K562 (cell line): ENCODE measurements around the gene SEPTIN8. TPM values are rescaled to one million over a fixed set of nuclear protein-coding genes. Genes with fewer than 3 reads are reported as not detected.

Source experiments
- ATAC-seq: fragments of 200-7000 bp; cut with Tn5 transposase; 3 replicates; pipeline ENCODE4 v1.9.1; 2020; ENCODE audit warnings: moderate library complexity
- BruUV-seq: library from RNA; stranded (reverse); fragments of 400-500 nt; replicated peaks from 2 replicates; lab custom pipeline; 2021; lab: Mats Ljungman, UMichigan
- CTCF ChIA-PET: fragments of 300-600 bp; formaldehyde crosslinking; extraction: SDS; loops from one replicate; lab custom pipeline; 2021; ENCODE audit warnings: low intra/inter-chr PET ratio; lab: Yijun Ruan, JAX
- POLR2A ChIA-PET: fragments of 300-600, 350-650 bp; sonication (Branson Sonifier 250); formaldehyde crosslinking; extraction: SDS; loops from one replicate; lab custom pipeline; 2021; ENCODE audit warnings: antibody characterized with exemption, inconsistent platforms; lab: Yijun Ruan, JAX
- DNase-seq, 4 experiments: peaks; one replicate each; pipeline versions ENCODE4 v3.0.0 to v3.0.0-alpha.2; 2011 to 2018; ENCODE audit warnings: low spot score in 3 of 4, mixed read lengths in 3 of 4; ENCODE audit errors: extremely low read depth in 1 of 4
- FAIRE-seq: peaks from 2 replicates; lab custom pipeline; 2011; peaks lifted over from hg19 to GRCh38; lab: Jason Lieb, UNC
- H2AFZ ChIP-seq: 2 replicates; pipeline ENCODE4 v1.6.0; 2011; ENCODE audit warnings: low read depth, low read length, control low read depth, inconsistent platforms
- H3K27ac ChIP-seq: fragments of 200-600 bp; 3 replicates; pipeline ENCODE4 v1.8.0; 2011; ENCODE audit warnings: low read depth, mild to moderate bottlenecking, control low read depth, inconsistent platforms, low read length, moderate library complexity, mixed read lengths; ENCODE audit errors: extremely low read depth
- H3K27me3 ChIP-seq, 2 experiments: fragments of 300-600 bp in 1 of 2; 2 replicates in 1 of 2; 3 replicates in 1 of 2; pipeline versions ENCODE4 v1.6.0 to v1.8.0; 2011; ENCODE audit warnings: inconsistent platforms in 2 of 2, low read length in 2 of 2, mild to moderate bottlenecking in 1 of 2, mixed read lengths in 1 of 2, moderate library complexity in 1 of 2; ENCODE audit not compliant: control insufficient read depth in 2 of 2, insufficient read depth in 2 of 2
- H3K36me3 ChIP-seq: fragments of 300-600 bp; 3 replicates; pipeline ENCODE4 v1.8.0; 2011; ENCODE audit warnings: mild to moderate bottlenecking, low read length, inconsistent platforms; ENCODE audit not compliant: control insufficient read depth, insufficient read depth
- H3K4me1 ChIP-seq, 2 experiments: fragments of 200-600 bp in 1 of 2; replicated peaks in 1 of 2; 2 replicates in 1 of 2; 3 replicates in 1 of 2; pipeline versions ENCODE4 v1.5.1 to v1.8.0; 2011; ENCODE audit warnings: inconsistent platforms in 2 of 2, low read length in 2 of 2, mild to moderate bottlenecking in 1 of 2, mixed read lengths in 1 of 2, moderate library complexity in 1 of 2; ENCODE audit not compliant: control insufficient read depth in 2 of 2, insufficient read depth in 2 of 2
- H3K4me2 ChIP-seq: 2 replicates; pipeline ENCODE4 v1.6.1; 2011; ENCODE audit warnings: low read length, control low read depth, inconsistent platforms, mixed read lengths; ENCODE audit not compliant: insufficient read depth
- H3K4me3 ChIP-seq: fragments of 200-600 bp; sonication (generic), shearing (Covaris generic); 2 replicates; pipeline ENCODE4 v1.5.1; 2016; ENCODE audit warnings: control low read depth, inconsistent platforms
- H3K79me2 ChIP-seq: fragments of 200-600 bp; 3 replicates; pipeline ENCODE4 v1.8.0; 2011; ENCODE audit warnings: low read length, inconsistent platforms; ENCODE audit not compliant: control insufficient read depth, insufficient read depth
- H3K9ac ChIP-seq, 2 experiments: 2 replicates each; pipeline versions ENCODE4 v1.6.0 to v1.6.1; 2011; ENCODE audit warnings: low read depth in 2 of 2, low read length in 2 of 2, control low read depth in 1 of 2, inconsistent platforms in 1 of 2, mild to moderate bottlenecking in 1 of 2, mixed read lengths in 1 of 2; ENCODE audit not compliant: insufficient read depth in 1 of 2
- H3K9me1 ChIP-seq: one replicate; pipeline ENCODE4 v1.6.0; 2011; ENCODE audit warnings: inconsistent platforms, mild to moderate bottlenecking, low read length, moderate library complexity; ENCODE audit not compliant: control insufficient read depth, insufficient read depth
- H3K9me3 ChIP-seq: replicated peaks from 2 replicates; pipeline ENCODE4 v1.5.1; 2011; ENCODE audit warnings: low read depth, low read length, inconsistent platforms; ENCODE audit not compliant: control insufficient read depth, insufficient read depth
- H4K20me1 ChIP-seq: replicated peaks from 2 replicates; pipeline ENCODE4 v1.6.1; 2011; ENCODE audit warnings: low read length, inconsistent platforms, mixed read lengths; ENCODE audit not compliant: control insufficient read depth, insufficient read depth
- YY1 ChIP-seq, 3 experiments: IDR thresholded peaks; 2 replicates each; pipeline ENCODE4 v1.6.1; 2011; ENCODE audit warnings: low read length in 2 of 3, mild to moderate bottlenecking in 2 of 3, moderate library complexity in 2 of 3, borderline replicate concordance in 1 of 3, control low read depth in 1 of 3, low read depth in 1 of 3; ENCODE audit not compliant: insufficient read depth in 3 of 3, insufficient replicate concordance in 2 of 3, control insufficient read depth in 1 of 3, insufficient read length in 1 of 3; ENCODE audit errors: extremely low read depth in 1 of 3
- WGBS: fragments of 100-300 bp; shearing (Covaris generic); methylation state at CpG from one replicate; pipeline ENCODE4 v1.1.6; 2016; ENCODE audit warnings: low coverage, mixed read lengths; ENCODE audit not compliant: insufficient coverage; ENCODE audit errors: missing lambda C conversion rate; 5-methylcytosine and 5-hydroxymethylcytosine counted together
- in situ Hi-C: fragments of 300-500 bp; cut with MboI; formaldehyde crosslinking; loops from 4 replicates; pipeline ENCODE4 v1.15.0; 2018; ENCODE audit warnings: inconsistent platforms, mixed read lengths
- intact Hi-C: fragments of 100-400 bp; cut with micrococcal nuclease; formaldehyde crosslinking; loops from 2 replicates; pipeline ENCODE4 v1.14.2; 2022
- polyA plus RNA-seq, 8 experiments: library from polyadenylated mRNA; depleted of rRNA in 4 of 8; stranded (reverse) in 5 of 8; unstranded in 3 of 8; fragments of >200 nt; fragmentation: Nextera tagmentation in 2 of 8; fragmentation: Illumina TruSeq in 1 of 8; extraction: Ambion mirVana in 2 of 8; extraction: Trizol in 1 of 8; gene quantifications; 2 replicates each; pipeline versions ENCODE4 v1.2.1 to v1.2.3, GENCODE V29; 2011 to 2014; ENCODE audit warnings: inconsistent platforms in 1 of 8, missing spikeins in 1 of 8
- total RNA-seq, 7 experiments: library from RNA; depleted of rRNA in 6 of 7; stranded (reverse); fragments of >200 nt in 6 of 7; fragmentation: Illumina TruSeq in 2 of 7; extraction: Trizol in 2 of 7; gene quantifications; 2 replicates each; pipeline versions ENCODE4 v1.2.1 to v1.2.3, GENCODE V29; 2011 to 2021; ENCODE audit warnings: low replicate concordance in 1 of 7
- TF ChIP-seq, protein P1 (sequence below): fragments of 250-450 bp; sonication (Bioruptor Pico); IDR thresholded peaks from 2 replicates; pipeline ENCODE4 v1.4.0; 2020
- TF ChIP-seq, protein P2 (sequence below), 2 experiments: fragments of 450-650 bp in 1 of 2; sonication (generic) in 1 of 2; formaldehyde crosslinking in 1 of 2; IDR thresholded peaks; 2 replicates each; pipeline versions ENCODE4 v1.7.1 to v1.9.0; 2016 to 2022; ENCODE audit warnings: inconsistent platforms in 1 of 2, mild to moderate bottlenecking in 1 of 2, missing genetic modification reagents in 1 of 2

Gene SEPTIN8
- total and polyA plus RNA-seq, 9 of the 15 experiments (the other 6 are each of a cell fraction or from before 2014, with no cell fraction given), result 19.3 to 142 (median 101) TPM

DNA sequence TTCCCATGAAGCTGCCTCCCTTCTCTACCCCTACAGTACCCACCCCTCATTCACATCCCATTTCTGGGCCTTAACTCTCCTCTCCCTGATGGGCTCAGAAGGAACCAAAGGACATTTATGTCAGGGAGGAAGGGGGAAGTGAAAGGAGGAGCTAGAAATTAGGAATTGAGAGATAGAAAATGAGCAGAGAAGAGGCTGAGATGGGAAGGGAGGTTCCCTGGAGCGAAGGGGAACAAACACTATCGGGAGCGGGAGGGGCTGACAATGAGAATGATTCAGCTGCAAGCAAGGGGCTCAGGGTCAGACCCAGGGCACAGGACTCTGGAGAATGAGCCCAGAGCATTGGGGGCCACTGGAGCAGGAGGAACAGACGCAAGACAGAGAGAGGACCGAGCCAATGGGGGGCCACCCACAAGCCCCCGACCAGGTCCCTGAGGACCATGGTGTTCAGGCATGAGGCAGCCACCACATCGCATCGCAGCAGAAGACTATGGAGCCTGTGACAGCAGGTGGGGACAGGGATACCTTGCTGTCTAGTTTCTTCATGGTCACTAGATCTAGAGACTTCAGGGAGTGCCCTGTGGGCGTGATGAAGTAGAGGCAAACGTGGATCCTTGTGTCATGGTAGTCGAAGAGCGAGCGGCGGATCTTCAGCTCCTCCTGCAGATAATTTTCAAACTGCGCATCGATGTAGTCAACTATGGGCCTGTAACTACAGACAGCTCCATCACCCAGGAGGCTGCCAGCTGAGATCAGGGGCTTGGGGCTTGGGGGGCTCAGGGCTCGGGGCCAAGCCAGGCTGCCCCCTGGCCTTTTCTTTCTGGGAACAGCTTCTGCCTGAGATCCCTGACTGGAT is 13.6 kb downstream of the SEPTIN8 start:
- H3K79me2 ChIP-seq, result peaks cover 21% of the 10 kb centered on the region
- peaks cover 96% of the 10 kb centered on the region; the same call in 2 of the 3 replicates for H3K36me3 ChIP-seq
- H3K4me3 ChIP-seq, result no peak overlapping the region
- H3K9ac ChIP-seq, result no peak overlapping the region
- in situ Hi-C loops, result no loop called here
- H2AFZ ChIP-seq, result no peak overlapping the region
- H3K9me3 ChIP-seq, result no peaks in the 10 kb centered on the region
- CTCF ChIA-PET, result interaction anchor here (0.7 kb wide), 1 partner anchor 97 kb away, joined by 3 read pairs; no protein-coding TSS in a partner anchor
- peaks cover under 1 to 16% of the 10 kb centered on the region in 2 experiments; a peak in 3 of 5 replicates for H3K4me1 ChIP-seq
- H3K27ac ChIP-seq, result no peak overlapping the region
- no peak for FAIRE-seq
- H3K9me1 ChIP-seq, result no peaks in the 10 kb centered on the region
- no peak for ATAC-seq
- DNase-seq, result no peak
- BruUV-seq, result no TSS peak
- no peak overlapping the region for H3K4me2 ChIP-seq
- no peaks in the 10 kb centered on the region for H3K27me3 ChIP-seq
- TF ChIP-seq YY1 (IDR thresholded peaks at IDR 0.05; ENCODE audit: borderline replicate concordance in 1 of 3, control insufficient read depth in 1 of 3, extremely low read depth in 1 of 3, insufficient read depth in 3 of 3, insufficient read length in 1 of 3, insufficient replicate concordance in 2 of 3, low read depth in 1 of 3, low read length in 2 of 3), result no peak
- TF ChIP-seq, protein P1, sequence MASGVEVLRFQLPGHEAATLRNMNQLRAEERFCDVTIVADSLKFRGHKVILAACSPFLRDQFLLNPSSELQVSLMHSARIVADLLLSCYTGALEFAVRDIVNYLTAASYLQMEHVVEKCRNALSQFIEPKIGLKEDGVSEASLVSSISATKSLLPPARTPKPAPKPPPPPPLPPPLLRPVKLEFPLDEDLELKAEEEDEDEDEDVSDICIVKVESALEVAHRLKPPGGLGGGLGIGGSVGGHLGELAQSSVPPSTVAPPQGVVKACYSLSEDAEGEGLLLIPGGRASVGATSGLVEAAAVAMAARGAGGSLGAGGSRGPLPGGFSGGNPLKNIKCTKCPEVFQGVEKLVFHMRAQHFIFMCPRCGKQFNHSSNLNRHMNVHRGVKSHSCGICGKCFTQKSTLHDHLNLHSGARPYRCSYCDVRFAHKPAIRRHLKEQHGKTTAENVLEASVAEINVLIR (CRISPR knock-in tag), result no peak
- TF ChIP-seq, protein P2, sequence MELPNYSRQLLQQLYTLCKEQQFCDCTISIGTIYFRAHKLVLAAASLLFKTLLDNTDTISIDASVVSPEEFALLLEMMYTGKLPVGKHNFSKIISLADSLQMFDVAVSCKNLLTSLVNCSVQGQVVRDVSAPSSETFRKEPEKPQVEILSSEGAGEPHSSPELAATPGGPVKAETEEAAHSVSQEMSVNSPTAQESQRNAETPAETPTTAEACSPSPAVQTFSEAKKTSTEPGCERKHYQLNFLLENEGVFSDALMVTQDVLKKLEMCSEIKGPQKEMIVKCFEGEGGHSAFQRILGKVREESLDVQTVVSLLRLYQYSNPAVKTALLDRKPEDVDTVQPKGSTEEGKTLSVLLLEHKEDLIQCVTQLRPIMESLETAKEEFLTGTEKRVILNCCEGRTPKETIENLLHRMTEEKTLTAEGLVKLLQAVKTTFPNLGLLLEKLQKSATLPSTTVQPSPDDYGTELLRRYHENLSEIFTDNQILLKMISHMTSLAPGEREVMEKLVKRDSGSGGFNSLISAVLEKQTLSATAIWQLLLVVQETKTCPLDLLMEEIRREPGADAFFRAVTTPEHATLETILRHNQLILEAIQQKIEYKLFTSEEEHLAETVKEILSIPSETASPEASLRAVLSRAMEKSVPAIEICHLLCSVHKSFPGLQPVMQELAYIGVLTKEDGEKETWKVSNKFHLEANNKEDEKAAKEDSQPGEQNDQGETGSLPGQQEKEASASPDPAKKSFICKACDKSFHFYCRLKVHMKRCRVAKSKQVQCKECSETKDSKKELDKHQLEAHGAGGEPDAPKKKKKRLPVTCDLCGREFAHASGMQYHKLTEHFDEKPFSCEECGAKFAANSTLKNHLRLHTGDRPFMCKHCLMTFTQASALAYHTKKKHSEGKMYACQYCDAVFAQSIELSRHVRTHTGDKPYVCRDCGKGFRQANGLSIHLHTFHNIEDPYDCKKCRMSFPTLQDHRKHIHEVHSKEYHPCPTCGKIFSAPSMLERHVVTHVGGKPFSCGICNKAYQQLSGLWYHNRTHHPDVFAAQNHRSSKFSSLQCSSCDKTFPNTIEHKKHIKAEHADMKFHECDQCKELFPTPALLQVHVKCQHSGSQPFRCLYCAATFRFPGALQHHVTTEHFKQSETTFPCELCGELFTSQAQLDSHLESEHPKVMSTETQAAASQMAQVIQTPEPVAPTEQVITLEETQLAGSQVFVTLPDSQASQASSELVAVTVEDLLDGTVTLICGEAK (IDR thresholded peaks at IDR 0.05), result no peak
- TF ChIP-seq, protein P2 (CRISPR knock-in tag; IDR thresholded peaks at IDR 0.05), result no peak
- WGBS, result 92% methylated on average over 17 of the region's 17 CpGs
- intact Hi-C loops, result no loop called here
- POLR2A ChIA-PET, result interaction anchor here (1.1 to 2.3 kb wide), 6 partner anchors 8 to 26 kb away, joined by 4 to 8 read pairs (median 5); partner anchors contain the start of gene KIF3A
- peaks cover 7% of the 10 kb centered on the region; the same call in 1 of the 2 replicates for H4K20me1 ChIP-seq
